GM12878 (cell line): ENCODE results near the gene PDZD8. TPM values are rescaled to one million over a fixed set of nuclear protein-coding genes. Genes with fewer than 3 reads are reported as not detected.

Source experiments
- ATAC-seq: fragments of 200-7000 bp; cut with Tn5 transposase; 3 replicates; pipeline ENCODE4 v1.9.1; 2020; ENCODE audit warnings: mild to moderate bottlenecking, moderate library complexity
- BruUV-seq: library from RNA; stranded (reverse); fragments of 400-500 nt; replicated peaks from 2 replicates; lab custom pipeline; 2021; lab: Mats Ljungman, UMichigan
- CTCF ChIA-PET: fragments of 300-600 bp; sonication (Branson Sonifier 250); formaldehyde crosslinking; extraction: SDS; loops from one replicate; lab custom pipeline; 2021; ENCODE audit warnings: inconsistent platforms; lab: Yijun Ruan, JAX
- POLR2A ChIA-PET: fragments of 350-600 bp; formaldehyde crosslinking; extraction: SDS; loops from one replicate; lab custom pipeline; 2021; ENCODE audit warnings: inconsistent platforms; lab: Charles Lee
- RAD21 ChIA-PET: fragments of 300-600 bp; sonication (Branson Sonifier 250); formaldehyde crosslinking; loops from one replicate; lab custom pipeline; 2023; ENCODE audit warnings: antibody characterized with exemption; ENCODE audit not compliant: unreplicated experiment; lab: Charles Lee
- SMC1A ChIA-PET: fragments of 300-600 bp; sonication (Branson Sonifier 250); formaldehyde crosslinking; loops from one replicate; lab custom pipeline; 2023; ENCODE audit not compliant: unreplicated experiment, uncharacterized antibody; lab: Charles Lee
- DNase-seq: peaks from one replicate; pipeline ENCODE4 v3.0.0-alpha.2; 2011; ENCODE audit warnings: low read depth, low spot score
- FAIRE-seq: peaks from 3 replicates; lab custom pipeline; 2011; peaks lifted over from hg19 to GRCh38; lab: Jason Lieb, UNC
- H2AFZ ChIP-seq: 2 replicates; pipeline ENCODE4 v1.6.0; 2011; ENCODE audit warnings: low read depth, low read length, control low read depth; ENCODE audit not compliant: control insufficient read depth
- H3K27ac ChIP-seq: 2 replicates; pipeline ENCODE4 v1.5.1; 2011; ENCODE audit warnings: control low read depth; ENCODE audit not compliant: control insufficient read depth, insufficient read depth
- H3K27me3 ChIP-seq, 2 experiments: replicated peaks in 1 of 2; 2 replicates each; pipeline versions ENCODE4 v1.6.0 to v1.6.1; 2011; ENCODE audit warnings: low read length in 1 of 2; ENCODE audit not compliant: control insufficient read depth in 2 of 2, insufficient read depth in 2 of 2
- H3K36me3 ChIP-seq, 2 experiments: 2 replicates each; pipeline ENCODE4 v1.5.1; 2011; ENCODE audit warnings: low read length in 1 of 2; ENCODE audit not compliant: control insufficient read depth in 2 of 2, insufficient read depth in 2 of 2
- H3K4me1 ChIP-seq: 2 replicates; pipeline ENCODE4 v1.6.1; 2011; ENCODE audit warnings: mild to moderate bottlenecking, low read length, moderate library complexity, mixed read lengths; ENCODE audit not compliant: control insufficient read depth, insufficient read depth
- H3K4me2 ChIP-seq: 2 replicates; pipeline ENCODE4 v1.6.0; 2011; ENCODE audit warnings: control low read depth; ENCODE audit not compliant: control insufficient read depth, insufficient read depth
- H3K4me3 ChIP-seq: fragments of 200-600 bp; sonication (generic); 2 replicates; pipeline ENCODE4 v1.5.1; 2016
- H3K79me2 ChIP-seq: 2 replicates; pipeline ENCODE4 v1.6.0; 2011; ENCODE audit warnings: low read length; ENCODE audit not compliant: control insufficient read depth, insufficient read depth
- H3K9ac ChIP-seq: 2 replicates; pipeline ENCODE4 v1.8.0; 2011; ENCODE audit warnings: low read length, control low read depth, mixed read lengths; ENCODE audit not compliant: control insufficient read depth, insufficient read depth
- H3K9me3 ChIP-seq: replicated peaks from 3 replicates; pipeline ENCODE4 v1.5.1; 2011; ENCODE audit warnings: mild to moderate bottlenecking, low read length; ENCODE audit not compliant: control insufficient read depth, insufficient read depth
- H4K20me1 ChIP-seq: 2 replicates; pipeline ENCODE4 v1.6.0; 2011; ENCODE audit not compliant: control insufficient read depth, insufficient read depth
- CHD1 ChIP-seq: IDR thresholded peaks from 2 replicates; pipeline ENCODE4 v1.6.1; 2012; ENCODE audit warnings: low read depth, low read length, improper control_type of control experiment
- CREB1 ChIP-seq: IDR thresholded peaks from 2 replicates; pipeline ENCODE4 v1.6.1; 2012; ENCODE audit warnings: low read depth, mild to moderate bottlenecking, inconsistent platforms
- CREM ChIP-seq: IDR thresholded peaks from 2 replicates; pipeline ENCODE4 v1.6.1; 2014; ENCODE audit warnings: antibody characterized with exemption, low read depth
- GABPA ChIP-seq: IDR thresholded peaks from 2 replicates; pipeline ENCODE4 v1.6.1; 2014; ENCODE audit warnings: antibody characterized with exemption, low read depth, mild to moderate bottlenecking, inconsistent platforms
- HCFC1 ChIP-seq: fragments of 150-350 bp; IDR thresholded peaks from 2 replicates; pipeline ENCODE4 v1.6.1; 2014; ENCODE audit warnings: low read length
- HDAC2 ChIP-seq: fragments of 200-600 bp; sonication (generic); IDR thresholded peaks from 2 replicates; pipeline ENCODE4 v1.6.1; 2017
- IRF4 ChIP-seq: IDR thresholded peaks from 2 replicates; pipeline ENCODE4 v1.6.1; 2011; ENCODE audit warnings: low read depth, low read length
- MEF2A ChIP-seq: IDR thresholded peaks from 2 replicates; pipeline ENCODE4 v1.6.1; 2011; ENCODE audit warnings: low read depth, mild to moderate bottlenecking, low read length, moderate library complexity; ENCODE audit not compliant: insufficient read depth
- NR2C2 ChIP-seq: IDR thresholded peaks from 2 replicates; pipeline ENCODE4 v1.6.1; 2011; ENCODE audit warnings: borderline replicate concordance, low read depth; ENCODE audit not compliant: control insufficient read depth, insufficient read length
- POLR2A ChIP-seq: IDR thresholded peaks from 2 replicates; pipeline ENCODE4 v1.6.1; 2011; ENCODE audit warnings: low read depth, mild to moderate bottlenecking, low read length
- RUNX3 ChIP-seq: IDR thresholded peaks from 2 replicates; pipeline ENCODE4 v1.6.1; 2012; ENCODE audit warnings: low read length, inconsistent platforms
- ZBTB40 ChIP-seq: fragments of 450-650 bp; IDR thresholded peaks from 2 replicates; pipeline ENCODE4 v1.6.1; 2016; ENCODE audit warnings: mild to moderate bottlenecking, moderate library complexity, borderline replicate concordance
- ZNF217 ChIP-seq: fragments of 450-650 bp; IDR thresholded peaks from 2 replicates; pipeline ENCODE4 v1.6.1; 2017; ENCODE audit warnings: antibody characterized with exemption, mild to moderate bottlenecking
- ZNF24 ChIP-seq: fragments of 450-650 bp; IDR thresholded peaks from 2 replicates; pipeline ENCODE4 v1.6.1; 2017; ENCODE audit warnings: antibody characterized with exemption, mild to moderate bottlenecking
- WGBS: methylation state at CpG from one replicate; pipeline ENCODE4 v1.1.6; 2016; ENCODE audit warnings: low lambda C conversion rate; ENCODE audit not compliant: insufficient replicate concordance, insufficient coverage; ENCODE audit errors: missing lambda C conversion rate; 5-methylcytosine and 5-hydroxymethylcytosine counted together
- in situ Hi-C: fragments of 300-500 bp; cut with MboI; formaldehyde crosslinking; loops from 9 replicates; pipeline ENCODE4 v1.14.3; 2018; ENCODE audit warnings: mixed read lengths
- intact Hi-C: fragments of 100-400 bp; cut with micrococcal nuclease; formaldehyde crosslinking; loops from one replicate; pipeline ENCODE4 v1.14.2; 2022; ENCODE audit not compliant: unreplicated experiment
- polyA plus RNA-seq, 11 experiments: library from polyadenylated mRNA; depleted of rRNA in 4 of 11; unstranded in 6 of 11; stranded (reverse) in 5 of 11; fragments of >200 nt; fragmentation: Nextera tagmentation in 4 of 11; fragmentation: Illumina TruSeq in 1 of 11; extraction: Ambion mirVana in 4 of 11; extraction: Trizol in 1 of 11; gene quantifications; 1 replicate in 1 of 11; 2 replicates in 10 of 11; pipeline versions ENCODE4 v1.2.1 to v1.2.3, GENCODE V29; 2011 to 2016; ENCODE audit warnings: inconsistent platforms in 2 of 11, missing spikeins in 2 of 11, low read depth in 1 of 11
- total RNA-seq, 4 experiments: library from RNA; depleted of rRNA in 3 of 4; stranded (reverse); fragments of >200 nt in 3 of 4; fragmentation: Illumina TruSeq in 1 of 4; extraction: Trizol in 1 of 4; gene quantifications; 2 replicates each; pipeline versions ENCODE4 v1.2.1 to v1.2.3, GENCODE V29; 2013 to 2021

The PDZD8 gene
- total and polyA plus RNA-seq, 10 of the 15 experiments (the other 5 are each of a cell fraction or from before 2014, with no cell fraction given) = 2.0 to 21.2 (median 6.7) TPM

- no peak for TF ChIP-seq IRF4
- TF ChIP-seq HDAC2 = no peak
Measured at GRCh38 chr10:117259279-117259678, 116.0 kb downstream of the PDZD8 start (continued).

- DNase-seq (no peak), FAIRE-seq (no peak), ATAC-seq (no peak)
- Histone ChIP-seq H4K20me1 (no peaks in the 10 kb centered on the region), H3K36me3 (no peaks in the 10 kb centered on the region), H3K27me3 (peaks cover 0 to 3% of the 10 kb centered on the region in 2 experiments; a peak in 1 of 4 replicates), H3K9ac (no peak overlapping the region), H3K79me2 (no peaks in the 10 kb centered on the region), H3K9me3 (no peaks in the 10 kb centered on the region), H3K4me3 (no peak overlapping the region), H2AFZ (no peak overlapping the region), H3K27ac (no peak overlapping the region), H3K4me1 (no peaks in the 10 kb centered on the region), H3K4me2 (no peak overlapping the region)
- ChIA-PET RAD21 (no interaction called here), POLR2A (no interaction called here), CTCF (no interaction called here), SMC1A (no interaction called here)
- TF ChIP-seq ZNF24 (no peak), MEF2A (no peak), CREM (no peak), NR2C2 (no peak), ZBTB40 (no peak), CHD1 (no peak), GABPA (no peak), RUNX3 (no peak), POLR2A (no peak), ZNF217 (no peak), CREB1 (no peak), HCFC1 (no peak)
- no TSS peak for BruUV-seq
- WGBS = 62% methylated on average over 3 of the region's 3 CpGs
- in situ Hi-C loops = no loop called here
- intact Hi-C loops = no loop called here
Measured at GRCh38 chr10:117257721-117258120, 117.5 kb downstream of the PDZD8 start.
